Subcutaneous abdominal adipose tissue (tissue), 5 donors: ENCODE results near the gene COLEC12.

Experiments
- H3K27ac ChIP-seq: one replicate; pipeline ENCODE4 v1.7.0; 2013; ENCODE audit warnings: low read depth, mild to moderate bottlenecking, inconsistent platforms, low read length, moderate library complexity
- H3K27me3 ChIP-seq, 5 donors: one replicate each; pipeline ENCODE4 v1.7.0; 2013; ENCODE audit warnings: low read length in 5 of 5, inconsistent platforms in 1 of 5; ENCODE audit not compliant: control insufficient read depth in 5 of 5, insufficient read depth in 4 of 5
- H3K36me3 ChIP-seq, 5 donors: one replicate each; pipeline ENCODE4 v1.7.0; 2013; ENCODE audit warnings: low read length in 5 of 5; ENCODE audit not compliant: control insufficient read depth in 5 of 5, insufficient read depth in 5 of 5
- H3K4me1 ChIP-seq, 5 donors: one replicate each; pipeline ENCODE4 v1.7.0; 2013; ENCODE audit warnings: low read length in 5 of 5, mild to moderate bottlenecking in 3 of 5, moderate library complexity in 1 of 5; ENCODE audit not compliant: control insufficient read depth in 5 of 5, insufficient read depth in 5 of 5
- H3K4me3 ChIP-seq, 5 donors: one replicate each; pipeline ENCODE4 v1.7.0; 2013; ENCODE audit warnings: low read length in 5 of 5, low read depth in 1 of 5
- H3K9ac ChIP-seq, 5 donors: one replicate each; pipeline ENCODE4 v1.7.0; 2013; ENCODE audit warnings: low read length in 5 of 5, mild to moderate bottlenecking in 4 of 5, moderate library complexity in 3 of 5
- H3K9me3 ChIP-seq, 5 donors: one replicate each; pipeline ENCODE4 v1.7.0; 2013; ENCODE audit warnings: low read length in 5 of 5; ENCODE audit not compliant: control insufficient read depth in 5 of 5
- donor health status: healthy.
- donor health status: healthy.
- donor health status: healthy.
- donor health status: healthy.
- donor health status: healthy.

Gene COLEC12

DNA sequence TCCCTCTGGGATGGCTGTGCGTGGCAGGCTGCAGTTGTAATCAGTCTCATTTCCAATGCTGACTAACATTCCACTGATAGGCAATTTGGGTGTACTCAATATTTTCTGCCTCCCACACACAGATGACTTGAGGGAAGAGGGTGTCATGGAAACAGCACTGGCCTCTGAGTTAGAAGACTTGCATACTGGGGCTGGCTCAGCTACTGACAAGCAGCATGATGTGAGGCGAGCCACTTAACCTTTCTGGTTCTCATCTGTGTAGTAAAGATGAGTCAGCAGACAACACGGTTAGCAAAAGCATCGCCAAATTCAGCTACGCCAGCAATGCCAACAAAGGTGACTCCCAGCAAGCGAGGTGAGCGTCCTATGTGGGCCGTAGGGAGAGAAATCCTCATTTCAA lies 73.5 kb downstream of the COLEC12 start:
- Histone ChIP-seq H3K4me1 (peaks cover 0 to 11% (median 5%) of the 10 kb centered on the region in 5 donors), H3K9me3 (no peaks in the 10 kb centered on the region), H3K9ac (no peak overlapping the region), H3K4me3 (no peak overlapping the region), H3K27me3 (no peaks in the 10 kb centered on the region), H3K36me3 (no peaks in the 10 kb centered on the region), H3K27ac (no peak overlapping the region)

DNA sequence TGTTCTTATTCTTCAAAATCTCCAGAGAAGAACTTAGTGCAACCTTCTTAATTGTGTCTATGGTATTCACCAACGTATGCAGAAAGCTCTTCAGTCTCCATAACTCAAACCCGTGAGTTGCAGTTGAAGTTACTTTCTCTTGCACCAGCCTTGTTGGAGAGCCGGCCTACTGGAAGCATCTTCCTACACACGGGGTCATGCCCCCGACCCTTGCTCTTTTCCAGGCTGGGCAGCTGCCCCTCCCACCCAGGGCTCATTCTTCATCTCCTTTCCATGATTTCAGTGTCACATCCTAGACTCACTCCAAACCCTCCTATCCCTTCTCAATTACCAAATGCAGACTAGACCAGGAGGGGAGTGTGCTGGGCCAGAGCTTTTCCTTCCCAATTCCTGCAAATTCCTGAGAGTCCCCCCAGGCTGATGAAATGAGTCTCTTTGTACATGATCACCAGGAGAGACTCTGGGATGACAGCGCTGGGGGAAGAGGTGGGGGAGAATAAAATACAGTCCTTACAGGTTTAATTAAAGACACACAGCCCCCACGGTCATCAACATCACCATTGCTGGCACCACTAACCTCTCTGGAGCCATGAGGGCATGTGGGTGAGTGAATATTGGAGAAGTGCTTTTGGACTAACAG lies 75.3 kb downstream of the COLEC12 start:
- Histone ChIP-seq H3K4me3 (no peak overlapping the region), H3K4me1 (peaks cover 0 to 11% (median 5%) of the 10 kb centered on the region in 5 donors), H3K9me3 (no peaks in the 10 kb centered on the region), H3K27me3 (no peaks in the 10 kb centered on the region), H3K9ac (no peak overlapping the region), H3K36me3 (no peaks in the 10 kb centered on the region), H3K27ac (no peak overlapping the region)

DNA sequence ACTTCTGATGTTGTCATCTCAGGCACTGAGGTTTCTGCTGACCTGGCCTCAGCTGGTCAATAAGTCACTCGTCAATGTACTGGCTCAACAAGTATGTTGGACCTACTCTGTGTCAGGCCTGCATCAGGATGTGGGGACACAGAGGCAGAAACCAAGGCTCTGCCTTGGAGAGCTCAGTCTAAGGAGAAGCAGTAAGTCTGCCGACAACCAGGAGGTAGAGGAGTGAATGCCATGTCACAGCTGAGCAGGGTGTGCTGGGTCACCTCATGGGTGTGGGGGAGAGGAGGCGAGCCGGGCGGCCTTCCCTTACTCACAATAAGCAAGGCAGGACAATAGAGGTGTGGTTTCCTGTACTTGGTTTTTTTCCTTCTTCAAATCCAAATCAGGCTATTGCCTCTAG lies 75.8 kb downstream of the COLEC12 start:
- Histone ChIP-seq H3K9me3 (no peaks in the 10 kb centered on the region), H3K4me3 (no peak overlapping the region), H3K27me3 (no peaks in the 10 kb centered on the region), H3K4me1 (peaks cover 0 to 11% (median 5%) of the 10 kb centered on the region in 5 donors), H3K36me3 (no peaks in the 10 kb centered on the region), H3K9ac (no peak overlapping the region), H3K27ac (no peak overlapping the region)

DNA sequence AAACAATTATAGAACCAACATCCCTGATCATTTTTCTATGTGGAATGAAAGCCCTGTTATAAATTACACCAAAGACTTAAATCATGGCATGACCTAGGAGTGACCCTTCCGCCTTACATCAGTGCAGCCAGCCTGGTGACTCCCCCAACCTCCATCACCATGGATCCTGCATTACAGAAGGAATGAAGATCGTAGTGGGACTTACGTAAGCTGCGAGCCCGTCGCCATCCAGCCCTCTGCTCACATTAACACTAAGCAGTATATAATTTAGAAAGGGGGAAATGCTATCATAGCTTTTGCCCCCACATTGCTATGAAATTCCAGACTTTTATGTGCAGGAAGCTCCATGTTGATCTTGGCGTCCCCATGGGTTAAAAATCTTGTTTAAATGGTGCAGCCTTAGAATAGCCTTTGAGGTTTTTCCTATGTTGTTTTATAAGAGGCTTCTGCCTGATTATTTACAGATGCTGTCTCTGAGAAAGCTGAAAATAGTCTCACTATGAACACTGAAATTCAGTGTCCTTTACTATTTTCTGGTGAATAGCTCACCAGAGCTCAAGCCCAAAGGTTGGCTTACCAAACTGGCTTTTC lies 76.3 kb downstream of the COLEC12 start:
- Histone ChIP-seq H3K9me3 (no peaks in the 10 kb centered on the region), H3K4me1 (peaks cover 0 to 11% (median 5%) of the 10 kb centered on the region in 5 donors), H3K27me3 (no peaks in the 10 kb centered on the region), H3K4me3 (no peak overlapping the region), H3K36me3 (no peaks in the 10 kb centered on the region), H3K27ac (no peak overlapping the region), H3K9ac (no peak overlapping the region)

DNA sequence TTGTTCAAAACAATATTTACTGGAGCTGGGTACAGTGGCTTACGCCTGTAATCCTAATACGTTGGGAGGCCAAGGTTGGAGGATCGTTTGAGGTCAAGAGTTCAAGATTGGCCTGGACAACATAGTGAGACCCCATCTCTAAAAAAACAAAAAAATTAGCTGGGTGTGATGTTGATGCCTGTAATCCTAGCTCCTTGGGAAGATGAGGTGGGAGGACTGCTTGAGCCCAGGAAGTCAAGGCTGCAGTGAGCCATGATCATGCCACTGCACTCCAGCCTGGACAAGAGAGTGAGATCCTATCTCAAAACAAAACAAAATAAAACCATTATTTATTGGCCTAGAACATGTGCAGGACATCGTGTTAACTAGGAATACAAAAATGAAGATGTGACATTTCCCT lies 77.5 kb downstream of the COLEC12 start:
- Histone ChIP-seq H3K27ac (no peak overlapping the region), H3K36me3 (no peaks in the 10 kb centered on the region), H3K9ac (no peak overlapping the region), H3K4me3 (no peak overlapping the region), H3K27me3 (no peaks in the 10 kb centered on the region), H3K4me1 (peaks cover 0 to 12% (median 5%) of the 10 kb centered on the region in 5 donors), H3K9me3 (no peaks in the 10 kb centered on the region)

DNA sequence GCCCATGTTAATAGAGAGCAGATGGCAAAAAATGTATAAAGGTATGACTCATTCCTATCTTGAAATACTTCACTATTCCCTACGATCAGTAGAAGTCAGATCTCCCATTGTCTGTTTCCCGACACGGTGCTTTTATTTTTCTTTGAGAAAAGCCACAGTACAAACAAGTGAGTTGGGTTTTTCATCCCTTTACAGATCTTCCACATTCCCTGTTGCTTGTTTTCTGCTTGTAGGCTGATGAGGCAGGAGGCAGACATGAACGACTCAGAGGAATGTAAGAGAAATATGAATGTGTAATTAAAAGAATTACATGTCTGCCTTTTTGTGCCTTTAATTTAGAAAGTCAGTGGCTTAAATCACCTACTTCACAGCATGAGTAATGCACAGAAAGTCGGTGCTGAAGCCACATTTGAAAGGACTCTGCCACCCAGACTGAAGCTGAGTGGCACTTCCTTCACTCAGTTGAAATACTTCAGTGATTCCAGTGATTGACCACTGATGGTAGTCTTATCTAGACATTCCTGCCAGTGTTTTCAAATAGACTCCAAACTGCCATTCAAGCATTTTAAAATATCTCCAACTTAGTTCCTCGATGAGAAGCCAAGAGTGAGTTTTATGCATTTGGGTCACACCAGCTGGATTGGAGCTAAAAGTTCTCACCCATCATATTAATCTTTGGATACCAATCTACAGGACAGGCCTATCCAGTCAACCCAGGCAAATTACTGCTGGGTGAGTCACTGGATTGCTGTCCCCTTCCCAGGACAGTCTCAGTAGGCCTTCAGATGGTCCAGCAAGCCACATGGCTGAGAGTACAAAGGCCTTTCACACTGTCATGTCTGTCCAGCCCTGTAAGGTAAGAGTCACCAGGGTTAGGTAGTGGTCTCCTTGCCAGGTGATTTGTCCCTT lies 79.0 kb downstream of the COLEC12 start:
- Histone ChIP-seq H3K27me3 (no peaks in the 10 kb centered on the region), H3K36me3 (no peaks in the 10 kb centered on the region), H3K4me1 (peaks cover 2 to 23% (median 16%) of the 10 kb centered on the region in 5 donors), H3K4me3 (no peak overlapping the region), H3K9me3 (no peaks in the 10 kb centered on the region), H3K9ac (no peak overlapping the region), H3K27ac (no peak overlapping the region)

DNA sequence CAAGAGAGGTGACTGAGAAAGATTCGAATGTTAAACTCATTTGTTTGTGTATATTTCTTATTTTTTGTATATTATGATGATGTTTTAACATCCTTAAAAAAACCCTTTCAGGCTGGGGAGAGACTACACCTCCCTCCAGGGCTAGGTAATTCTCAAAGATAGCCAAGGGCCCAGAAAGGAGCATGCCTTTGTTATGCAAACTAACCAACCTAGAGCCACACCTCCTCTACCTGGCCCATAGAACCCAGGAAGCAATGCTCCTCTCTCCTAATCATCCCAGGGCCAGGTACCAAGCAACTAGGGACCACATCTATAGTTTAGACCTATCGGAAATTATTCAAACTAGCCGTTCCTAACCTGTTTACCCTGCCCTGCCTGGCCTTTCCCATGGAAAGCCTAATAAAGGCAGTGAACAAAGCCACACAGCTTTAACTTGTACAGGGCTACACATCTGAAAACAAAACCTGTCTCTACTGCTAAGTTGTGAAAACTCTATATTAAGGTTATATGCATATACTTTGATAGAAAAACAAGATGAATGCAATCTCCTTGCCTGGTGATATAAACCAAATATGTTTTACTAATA lies 79.7 kb downstream of the COLEC12 start:
- H3K9ac ChIP-seq, result no peak overlapping the region
- H3K27me3 ChIP-seq, result no peaks in the 10 kb centered on the region
- H3K4me1 ChIP-seq, result peaks cover 2 to 23% (median 16%) of the 10 kb centered on the region in 5 donors
- H3K27ac ChIP-seq, result no peak overlapping the region
- H3K9me3 ChIP-seq, result no peaks in the 10 kb centered on the region
- H3K36me3 ChIP-seq, result no peaks in the 10 kb centered on the region
- no peak overlapping the region for H3K4me3 ChIP-seq

DNA sequence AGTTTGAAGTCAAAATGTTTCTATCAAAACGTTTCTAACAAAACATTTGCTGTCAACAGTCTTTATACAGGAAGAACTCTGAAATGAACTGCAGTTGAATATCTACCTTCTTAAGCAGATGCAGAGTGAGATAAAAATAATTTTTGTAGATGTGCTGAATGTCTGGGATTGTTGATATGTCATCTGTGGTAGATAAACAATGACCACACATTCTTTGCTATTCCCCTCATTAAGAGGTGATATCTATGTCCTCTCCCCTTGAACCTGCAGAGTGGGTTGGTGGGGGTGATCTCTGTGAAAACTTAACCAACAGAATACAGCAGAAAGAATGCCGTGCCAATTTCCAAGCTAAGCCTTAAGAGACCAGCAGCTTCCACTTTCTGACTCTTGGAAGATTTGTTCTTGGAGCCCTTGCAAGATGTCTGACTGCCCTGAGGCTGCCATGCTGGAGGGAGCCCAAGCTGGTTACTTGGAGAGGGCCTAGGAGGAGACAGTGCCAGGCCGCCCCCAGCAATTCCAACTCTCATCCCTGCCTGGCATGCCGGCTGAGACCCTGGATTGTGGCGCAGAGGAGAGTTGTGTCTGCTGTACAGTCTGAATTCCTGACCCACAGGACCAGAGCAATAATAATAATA lies 80.8 kb downstream of the COLEC12 start:
- no peak overlapping the region for H3K27ac ChIP-seq
- H3K4me1 ChIP-seq, result peaks cover 1 to 18% (median 14%) of the 10 kb centered on the region in 5 donors
- H3K9ac ChIP-seq, result no peak overlapping the region
- no peaks in the 10 kb centered on the region for H3K27me3 ChIP-seq
- no peak overlapping the region for H3K4me3 ChIP-seq
- H3K36me3 ChIP-seq, result no peaks in the 10 kb centered on the region
- H3K9me3 ChIP-seq, result no peaks in the 10 kb centered on the region

DNA sequence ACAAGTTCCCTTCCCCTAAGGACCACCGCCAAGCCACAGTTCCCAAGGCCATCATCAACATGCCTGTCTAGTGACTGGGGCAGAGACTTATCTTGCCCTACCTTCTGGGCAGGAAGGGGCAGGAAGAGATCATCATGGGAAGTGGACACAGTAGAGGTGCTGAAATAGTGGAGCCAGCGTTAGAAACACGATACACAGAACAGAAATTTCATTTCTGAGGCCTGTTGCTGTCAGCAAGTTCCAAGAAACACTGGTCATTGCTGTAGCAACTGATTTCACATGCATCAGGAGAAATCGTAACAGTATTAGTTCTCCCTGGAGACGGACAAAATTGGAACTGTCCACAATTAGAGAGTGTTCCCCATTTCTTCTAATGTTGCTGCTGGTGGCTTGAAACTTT lies 83.0 kb downstream of the COLEC12 start:
- Histone ChIP-seq H3K36me3 (no peaks in the 10 kb centered on the region), H3K27me3 (no peaks in the 10 kb centered on the region), H3K9ac (no peak overlapping the region), H3K9me3 (no peaks in the 10 kb centered on the region), H3K27ac (no peak overlapping the region), H3K4me3 (no peak overlapping the region), H3K4me1 (peaks cover 0 to 12% (median 12%) of the 10 kb centered on the region in 5 donors)
